WTC11 (cell line): ENCODE results near the gene TSGA10.

ENCODE experiments used
- ATF2 ChIP-seq: sonication (generic); formaldehyde crosslinking; IDR thresholded peaks from 2 replicates; pipeline ENCODE4 v1.8.1; 2022; ENCODE audit warnings: low read depth, missing genetic modification reagents, borderline replicate concordance
- ATF3 ChIP-seq: sonication (generic); formaldehyde crosslinking; conservative IDR thresholded peaks from 2 replicates; pipeline ENCODE4 v1.8.1; 2022; ENCODE audit warnings: mild to moderate bottlenecking, missing genetic modification reagents
- CTCF ChIP-seq: fragments of 200-600 bp; IDR thresholded peaks from 2 replicates; pipeline ENCODE4 v1.8.0; 2022; ENCODE audit warnings: antibody characterized with exemption
- ETV6 ChIP-seq: sonication (generic); formaldehyde crosslinking; IDR thresholded peaks from 2 replicates; pipeline ENCODE4 v1.8.1; 2022; ENCODE audit warnings: mild to moderate bottlenecking, missing genetic modification reagents
- GTF2I ChIP-seq: fragments of 250-450 bp; sonication (Bioruptor Pico); conservative IDR thresholded peaks from 2 replicates; pipeline ENCODE4 v1.4.0; 2021; ENCODE audit warnings: mild to moderate bottlenecking
- IRF1 ChIP-seq: sonication (generic); formaldehyde crosslinking; IDR thresholded peaks from 2 replicates; pipeline ENCODE4 v1.8.0; 2023; ENCODE audit warnings: missing genetic modification reagents
- IRF2 ChIP-seq: sonication (generic); formaldehyde crosslinking; IDR thresholded peaks from 2 replicates; pipeline ENCODE4 v1.8.0; 2022; ENCODE audit warnings: low read depth, missing genetic modification reagents, borderline replicate concordance
- MAX ChIP-seq: sonication (generic); formaldehyde crosslinking; IDR thresholded peaks from 2 replicates; pipeline ENCODE4 v1.8.0; 2022; ENCODE audit warnings: mild to moderate bottlenecking, missing genetic modification reagents
- MLX ChIP-seq: sonication (generic); formaldehyde crosslinking; IDR thresholded peaks from 2 replicates; pipeline ENCODE4 v1.8.1; 2023; ENCODE audit warnings: mild to moderate bottlenecking, missing genetic modification reagents, moderate library complexity
- NFYB ChIP-seq: sonication (generic); formaldehyde crosslinking; conservative IDR thresholded peaks from 2 replicates; pipeline ENCODE4 v1.8.0; 2022; ENCODE audit warnings: low read depth, missing genetic modification reagents
- NR1H2 ChIP-seq: sonication (generic); formaldehyde crosslinking; IDR thresholded peaks from 2 replicates; pipeline ENCODE4 v1.9.0; 2021; ENCODE audit warnings: mild to moderate bottlenecking, moderate library complexity, missing genetic modification reagents
- RELA ChIP-seq: sonication (generic); formaldehyde crosslinking; IDR thresholded peaks from 2 replicates; pipeline ENCODE4 v1.8.1; 2022; ENCODE audit warnings: missing genetic modification reagents, mild to moderate bottlenecking, borderline replicate concordance
- USF1 ChIP-seq: sonication (generic); formaldehyde crosslinking; IDR thresholded peaks from 2 replicates; pipeline ENCODE4 v1.8.0; 2022; ENCODE audit warnings: mild to moderate bottlenecking, missing genetic modification reagents
- ZNF232 ChIP-seq: sonication (generic); formaldehyde crosslinking; IDR thresholded peaks from 2 replicates; pipeline ENCODE4 v1.8.0; 2022; ENCODE audit warnings: mild to moderate bottlenecking, missing genetic modification reagents

- TF ChIP-seq CTCF (no peak), NFYB (CRISPR knock-in tag) (no peak), MLX (CRISPR knock-in tag) (no peak), USF1 (no peak), ETV6 (CRISPR knock-in tag) (no peak), IRF2 (CRISPR knock-in tag) (no peak), MAX (CRISPR knock-in tag) (no peak), RELA (CRISPR knock-in tag) (no peak), NR1H2 (CRISPR knock-in tag) (no peak), ATF2 (CRISPR knock-in tag) (no peak), IRF1 (no peak), ATF3 (CRISPR knock-in tag) (no peak), GTF2I (no peak), ZNF232 (no peak)
These were observed 182.1 kb downstream of the TSGA10 start for GRCh38 chr2:98972582-98973167.
